SK-MEL-5 (cell line): ENCODE data around the gene HSPA1A. TPM values are rescaled to one million over a fixed set of nuclear protein-coding genes. Genes with fewer than 3 reads are reported as not detected.
"Not testable (repeated sequence)": the region's sequence is repeated elsewhere in the genome, so short reads cannot be mapped to it uniquely, and the experiment has no call there.

Experiments used
- DNase-seq: peaks from one replicate; pipeline ENCODE4 v3.0.0-alpha.2; 2016; ENCODE audit warnings: low read depth, low spot score
- in situ Hi-C: cut with HindIII; loops from 2 replicates; pipeline ENCODE4 v1.10.0; 2016; ENCODE audit warnings: low sequenced_read_pairs, high pct_unique_total_duplicates, low pct_unique_long_range_greater_than_20kb
- total RNA-seq: library from RNA; depleted of rRNA; stranded (reverse); fragments of >200 nt; shearing (Covaris generic); gene quantifications from 2 replicates; pipeline ENCODE4 v1.2.3, GENCODE V29; 2014

HSPA1A gene
- total RNA-seq, 1 experiment from 2014 or later, result 7.1 TPM

- DNase-seq, result no peak
- in situ Hi-C loops, result no loop called here
These were observed 29.2 kb downstream of the HSPA1A start for GRCh38 chr6:31844507-31844906.

GRCh38 chr6:31847276-31847978 lies 32.1 kb downstream of the HSPA1A start:
- DNase-seq, result no peak
- in situ Hi-C loops, result no loop called here

- in situ Hi-C loops, result no loop called here
- no peak for DNase-seq
These were observed 35.6 kb downstream of the HSPA1A start for GRCh38 chr6:31850765-31851484.

GRCh38 chr6:31851485-31851832 lies 36.1 kb downstream of the HSPA1A start:
- in situ Hi-C loops, result no loop called here
- DNase-seq, result no peak

- DNase-seq, in situ Hi-C loops: not testable (repeated sequence)
These were observed 36.8 kb downstream of the HSPA1A start for GRCh38 chr6:31851980-31852718.

- DNase-seq, in situ Hi-C loops: not testable (repeated sequence)
These were observed 42.4 kb downstream of the HSPA1A start for GRCh38 chr6:31857774-31858173.

- in situ Hi-C loops, result no loop called here
These were observed 43.4 kb downstream of the HSPA1A start for GRCh38 chr6:31858707-31859106.

GRCh38 chr6:31859923-31860322 lies 44.6 kb downstream of the HSPA1A start:
- DNase-seq, result no peak
- in situ Hi-C loops, result no loop called here

More at GRCh38 chr6:31858707-31859106, 43.4 kb downstream of the HSPA1A start:
- no peak for DNase-seq

- in situ Hi-C loops, result no loop called here
- no peak for DNase-seq
These were observed 45.0 kb downstream of the HSPA1A start for GRCh38 chr6:31860349-31860748.

- in situ Hi-C loops, result no loop called here
- DNase-seq, result no peak
These were observed 45.8 kb downstream of the HSPA1A start for GRCh38 chr6:31861150-31861549.

- in situ Hi-C loops, result no loop called here
These were observed 46.6 kb downstream of the HSPA1A start for GRCh38 chr6:31861919-31862343.

GRCh38 chr6:31862344-31863235 lies 47.2 kb downstream of the HSPA1A start, which contains the start of gene NEU1:
NEU1 (minus strand) TSS chr6:31862821; CDS start chr6:31862776, 45 bp downstream.
- in situ Hi-C loops, result no loop called here
- DNase-seq, result peak; percentile 100

More at GRCh38 chr6:31861919-31862343, 46.6 kb downstream of the HSPA1A start:
- DNase-seq, result no peak

- in situ Hi-C loops, DNase-seq: not testable (repeated sequence)
These were observed 48.8 kb downstream of the HSPA1A start for GRCh38 chr6:31864123-31864562.

GRCh38 chr6:31864818-31865204 lies 49.5 kb downstream of the HSPA1A start:
- DNase-seq, result no peak
- in situ Hi-C loops, result no loop called here

GRCh38 chr6:31865205-31866118 lies 50.1 kb downstream of the HSPA1A start:
- in situ Hi-C loops, result no loop called here
- peak; percentile 28 for DNase-seq
